Measurements from ENCODE around the gene KTI12.
"Not testable (repeated sequence)": the region's sequence is repeated elsewhere in the genome, so short reads cannot be mapped to it uniquely, and the experiment has no call there.

Gene KTI12

DNA sequence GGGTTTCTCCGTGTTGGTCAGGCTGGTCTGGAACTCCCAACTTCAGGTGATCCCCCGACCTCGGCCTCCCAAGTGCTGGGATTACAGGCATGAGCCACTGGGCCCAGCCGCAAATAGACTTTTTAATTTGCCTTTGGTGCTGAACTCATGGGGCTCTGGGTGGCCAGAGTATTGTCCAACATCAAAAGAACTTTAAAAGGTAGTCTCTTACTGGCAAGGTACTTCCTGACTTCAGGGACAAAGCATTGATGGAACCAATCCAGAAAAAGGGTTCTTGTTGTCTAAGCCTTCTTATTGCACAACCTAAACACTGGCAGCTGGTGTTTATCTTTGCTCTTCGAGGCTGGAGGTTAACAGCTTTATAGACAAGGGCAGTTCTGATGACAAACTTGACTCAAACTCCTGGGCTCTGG lies 3.8 kb upstream of the KTI12 start:
- no peak for DNase-seq

DNA sequence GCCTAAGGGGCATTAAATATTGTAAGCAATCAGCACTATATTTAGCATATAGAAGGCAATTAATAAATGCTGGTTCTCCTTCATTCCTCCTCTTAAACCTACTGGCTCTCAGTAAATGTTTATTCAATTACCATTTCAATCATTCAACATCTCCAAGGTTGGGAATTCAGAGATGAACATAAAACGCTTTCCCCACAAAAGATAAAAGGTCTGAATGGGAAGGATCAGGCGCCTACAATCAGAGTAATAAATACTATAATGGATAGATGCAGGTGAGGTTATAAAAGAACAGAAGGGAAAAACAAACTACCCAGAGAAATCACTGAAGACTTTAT lies 407 bp upstream of the KTI12 start:
- no peak for DNase-seq

DNA sequence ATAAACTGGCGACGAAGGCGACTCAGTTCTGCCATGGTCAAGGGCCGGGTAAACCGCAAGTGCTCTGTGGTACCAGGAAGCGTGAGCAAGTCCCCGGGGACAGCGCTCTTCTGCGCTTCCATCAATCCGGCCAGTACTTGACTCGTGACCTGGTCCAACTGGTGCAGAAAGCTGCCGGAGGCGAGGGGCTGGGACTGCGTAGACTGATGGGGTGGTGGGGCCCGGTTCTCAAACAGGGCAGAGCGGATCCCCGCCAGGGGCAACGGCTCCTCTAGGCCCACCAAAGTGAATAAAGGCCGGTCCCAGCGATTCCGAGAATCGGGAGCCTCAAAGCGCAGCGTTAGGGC lies 852 bp downstream of the KTI12 start:
- peak; percentile 8 to 24 for DNase-seq

DNA sequence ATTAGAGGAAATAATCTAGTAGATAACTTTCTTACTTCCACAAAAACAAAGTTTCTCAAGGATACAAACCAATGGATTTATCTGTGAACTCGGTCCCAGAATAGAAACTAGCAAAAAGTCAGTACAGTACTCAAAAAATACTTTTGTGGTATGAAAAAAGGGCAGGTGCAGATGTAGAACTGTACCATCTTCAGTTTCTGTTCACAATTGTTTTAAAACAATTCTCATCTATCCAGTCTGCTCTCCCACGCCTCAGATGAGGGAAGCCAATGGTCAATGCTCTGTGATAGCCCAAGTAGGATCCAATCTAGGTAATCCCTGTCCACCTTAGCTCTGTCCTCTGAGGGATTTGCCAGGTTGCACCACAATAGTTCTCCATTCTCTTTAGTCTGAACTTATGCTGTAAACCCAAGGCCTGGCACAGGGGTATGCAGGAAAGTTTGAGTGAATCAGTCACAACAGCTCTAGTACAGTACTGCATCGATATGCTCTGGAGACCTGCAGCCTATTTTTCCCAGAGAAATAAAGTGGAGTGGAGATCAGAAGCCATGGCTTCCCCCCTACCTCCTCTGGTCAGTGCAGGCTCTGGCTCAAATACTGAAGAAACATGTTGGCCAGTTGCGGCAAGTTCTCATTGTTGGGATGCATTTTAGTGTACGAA lies 1.4 kb downstream of the KTI12 start:
- DNase-seq: no peak

DNA sequence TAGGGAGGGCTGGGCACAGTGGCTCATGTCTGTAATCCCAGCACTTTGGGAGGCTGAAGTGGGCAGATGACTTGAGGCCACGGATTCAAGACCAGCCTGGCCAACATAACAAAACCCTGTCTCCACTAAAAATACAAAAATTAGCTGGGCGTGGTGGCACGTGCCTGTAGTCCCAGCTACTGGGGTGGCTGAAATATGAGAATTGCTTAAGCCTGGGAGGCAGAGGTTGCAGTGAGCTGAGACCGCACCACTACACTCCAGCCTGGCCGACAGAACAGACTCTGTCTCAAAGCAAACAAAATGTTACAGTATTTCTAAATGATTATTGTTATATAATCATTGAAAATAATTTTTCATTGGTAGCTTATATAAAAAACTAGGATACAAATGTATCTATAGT lies 4.8 kb downstream of the KTI12 start:
- DNase-seq: not testable (repeated sequence)

DNA sequence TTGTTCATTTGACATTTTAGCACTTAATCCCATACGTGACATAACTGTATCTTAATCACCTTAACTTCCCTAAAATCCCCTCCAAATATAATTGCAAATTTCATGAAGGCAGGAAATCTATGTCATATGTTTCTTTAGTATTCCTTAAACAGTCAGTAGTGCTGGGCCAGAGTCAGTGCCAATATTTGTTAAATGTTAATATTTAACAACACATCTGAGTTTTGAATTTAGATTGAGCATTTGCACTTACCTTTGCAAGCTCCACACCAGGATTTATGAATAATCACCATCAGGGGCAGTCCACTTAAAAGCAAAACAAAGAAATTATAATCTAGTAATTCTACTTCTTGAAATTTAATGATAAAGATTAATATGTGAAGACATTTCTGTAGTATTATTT lies 5.3 kb downstream of the KTI12 start:
- DNase-seq: peak in 1 of 2 donors; percentile 13

DNA sequence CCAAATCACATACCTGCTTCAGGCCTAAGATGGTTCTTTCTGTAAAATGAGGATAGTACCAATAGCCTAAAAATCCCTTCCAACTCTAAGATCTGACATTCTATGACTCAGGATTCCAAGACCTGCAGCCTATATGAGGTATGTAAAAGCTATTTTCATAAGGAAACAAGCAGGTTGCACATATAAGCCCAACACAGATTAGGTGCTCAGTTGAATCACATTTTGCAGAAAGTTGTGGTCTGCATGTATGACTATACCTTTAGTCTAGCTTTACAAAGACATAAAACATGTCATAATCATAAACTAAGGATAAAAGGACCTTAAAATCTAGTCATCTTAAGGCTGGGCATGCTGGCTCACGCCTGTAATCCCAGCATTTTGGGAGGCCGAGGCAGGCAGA lies 7.3 kb downstream of the KTI12 start:
- no peak for DNase-seq

DNA sequence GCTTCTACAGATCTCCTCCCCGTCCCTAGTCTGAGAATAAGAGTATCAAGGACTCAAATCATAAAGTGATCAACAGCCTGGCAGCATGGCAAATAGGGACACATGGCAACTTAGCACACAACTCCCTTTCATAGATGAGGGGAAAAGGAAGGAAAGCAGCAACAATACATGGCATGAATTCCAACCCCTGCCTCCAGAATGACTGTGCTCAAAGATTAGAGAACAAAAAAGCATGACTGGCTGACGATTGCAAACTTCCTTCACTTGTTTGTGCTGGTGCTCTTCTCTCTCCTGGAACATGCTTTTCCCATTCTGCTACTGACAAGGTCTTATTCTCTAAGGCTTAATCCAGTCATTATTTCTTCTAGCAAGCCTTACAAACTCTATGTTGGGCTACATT lies 11.5 kb downstream of the KTI12 start:
- no peak for DNase-seq

DNA sequence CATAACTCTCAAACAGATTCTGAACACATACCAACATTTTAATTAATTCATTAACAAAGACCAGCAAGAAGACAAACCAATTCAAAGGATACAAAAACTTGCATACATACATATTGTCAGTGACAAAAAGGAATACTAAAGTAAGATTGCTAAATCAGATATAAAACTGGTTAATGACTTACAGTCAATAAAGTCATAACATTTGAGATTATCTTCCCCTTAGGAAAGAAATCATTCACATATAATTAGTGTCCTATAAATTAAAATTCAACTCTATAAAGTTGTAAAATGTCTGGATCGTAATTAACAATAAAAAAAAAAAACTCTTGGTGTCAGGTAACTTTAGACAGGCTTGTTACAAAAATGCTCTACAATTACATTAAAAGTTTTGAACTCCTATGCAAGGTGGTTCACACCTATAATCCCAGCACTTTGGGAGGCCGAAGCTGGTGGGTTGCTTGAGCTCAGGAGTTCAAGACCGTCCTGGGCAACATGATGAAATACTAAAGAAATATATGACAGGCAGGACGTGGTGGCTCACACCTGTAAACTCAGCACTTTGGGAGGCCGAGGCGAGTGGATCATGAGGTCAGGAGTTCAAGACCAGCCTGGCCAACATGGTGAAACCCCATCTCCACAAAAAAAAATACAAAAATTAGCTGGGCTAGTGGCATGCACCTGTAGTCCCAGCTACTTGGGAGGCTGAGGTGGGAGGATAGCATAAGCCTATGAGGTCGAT lies 25.4 kb downstream of the KTI12 start:
- no peak for DNase-seq

DNA sequence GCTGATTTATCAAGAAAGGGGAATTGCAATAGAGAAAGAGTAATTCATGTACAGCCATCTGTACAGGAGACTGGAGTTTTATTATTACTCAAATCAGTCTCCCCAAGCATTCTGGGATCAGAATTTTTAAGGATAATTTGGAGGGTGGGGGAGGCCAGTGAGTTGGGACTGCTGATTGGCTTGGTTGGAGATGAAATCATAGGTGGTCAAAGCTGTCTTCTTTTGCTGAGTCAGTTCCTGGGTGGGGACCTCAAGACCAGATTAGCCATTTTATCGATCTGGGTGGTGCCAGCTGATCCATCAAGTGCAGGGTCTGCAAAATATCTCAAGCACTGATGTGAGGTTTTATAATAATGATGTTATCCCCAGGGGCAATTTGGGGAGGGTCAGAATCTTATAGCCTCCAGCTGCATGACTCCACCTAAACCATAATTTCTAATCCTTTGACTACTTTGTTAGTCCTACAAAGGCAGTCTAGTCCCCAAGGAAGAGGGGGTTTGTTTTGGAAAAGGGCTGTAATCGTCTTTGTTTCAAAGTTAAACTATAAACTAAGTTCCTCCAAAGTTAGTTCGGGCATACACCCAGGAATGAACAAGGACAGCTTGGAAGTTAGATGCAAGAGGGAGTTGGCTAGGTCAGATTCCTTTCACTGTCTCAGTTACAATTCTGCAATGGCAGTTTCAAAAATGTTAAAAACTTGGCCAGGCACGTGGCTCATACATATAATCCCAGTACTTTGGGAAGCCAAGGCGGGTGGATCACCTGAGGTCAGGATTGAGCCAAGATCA lies 26.2 kb downstream of the KTI12 start:
- DNase-seq: no peak

DNA sequence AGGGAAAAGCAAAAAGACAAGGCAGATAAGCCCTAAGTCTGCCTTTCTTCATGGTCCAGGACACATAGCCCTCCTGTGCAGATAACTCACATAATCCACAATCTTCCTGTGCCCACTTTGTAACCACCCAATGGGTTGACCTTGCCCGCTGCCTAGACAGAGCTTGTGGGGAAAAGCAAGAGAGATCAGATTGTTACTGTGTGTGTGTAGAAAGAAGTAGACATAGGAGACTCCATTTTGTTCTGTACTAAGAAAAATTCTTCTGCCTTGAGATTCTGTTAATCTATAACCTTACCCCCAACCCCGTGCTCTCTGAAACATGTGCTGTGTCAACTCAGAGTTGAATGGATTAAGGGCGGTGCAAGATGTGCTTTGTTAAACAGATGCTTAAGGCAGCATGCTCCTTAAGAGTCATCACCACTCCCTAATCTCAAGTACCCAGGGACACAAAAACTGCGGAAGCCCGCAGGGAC lies 27.5 kb downstream of the KTI12 start:
- not testable (repeated sequence) for DNase-seq

DNA sequence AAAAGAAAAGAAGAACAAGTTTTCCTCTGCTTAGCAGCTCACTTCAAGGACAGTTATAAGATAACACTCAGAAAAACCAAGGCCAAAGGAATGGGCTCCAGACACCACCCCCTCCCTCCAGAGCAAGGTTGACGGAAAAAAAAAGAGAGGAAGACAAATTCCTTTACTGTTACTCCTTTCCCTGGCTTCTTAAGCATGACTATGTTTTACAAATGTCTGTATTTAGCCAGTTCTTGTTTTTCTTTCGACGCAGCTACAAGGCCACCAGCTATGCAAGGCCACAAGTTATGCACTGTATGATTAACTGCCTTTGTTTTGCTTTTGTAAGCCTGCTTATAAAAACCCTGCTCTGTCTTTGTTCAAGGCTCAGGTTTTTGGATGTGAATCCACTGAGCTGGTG lies 28.1 kb downstream of the KTI12 start:
- not testable (repeated sequence) for DNase-seq

DNA sequence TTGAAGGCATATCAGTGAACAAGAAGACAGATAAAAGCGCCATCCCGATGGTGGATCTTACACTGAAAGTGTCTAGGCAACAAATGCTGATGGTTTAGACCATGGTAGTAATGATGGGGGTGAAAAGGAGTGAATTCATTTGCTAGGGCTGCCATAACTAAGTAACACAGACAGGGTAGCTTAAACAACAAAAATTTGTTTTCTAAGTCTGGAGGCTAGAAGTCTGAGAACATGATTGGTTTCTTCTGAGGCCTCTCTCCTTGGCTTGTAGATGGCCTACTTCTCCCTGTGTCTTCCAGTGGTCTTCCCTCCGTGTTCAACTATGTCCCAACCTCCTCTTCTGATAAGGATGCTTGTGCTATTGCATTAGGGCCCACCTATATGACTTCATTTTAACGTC lies 29.7 kb downstream of the KTI12 start:
- no peak for DNase-seq

DNA sequence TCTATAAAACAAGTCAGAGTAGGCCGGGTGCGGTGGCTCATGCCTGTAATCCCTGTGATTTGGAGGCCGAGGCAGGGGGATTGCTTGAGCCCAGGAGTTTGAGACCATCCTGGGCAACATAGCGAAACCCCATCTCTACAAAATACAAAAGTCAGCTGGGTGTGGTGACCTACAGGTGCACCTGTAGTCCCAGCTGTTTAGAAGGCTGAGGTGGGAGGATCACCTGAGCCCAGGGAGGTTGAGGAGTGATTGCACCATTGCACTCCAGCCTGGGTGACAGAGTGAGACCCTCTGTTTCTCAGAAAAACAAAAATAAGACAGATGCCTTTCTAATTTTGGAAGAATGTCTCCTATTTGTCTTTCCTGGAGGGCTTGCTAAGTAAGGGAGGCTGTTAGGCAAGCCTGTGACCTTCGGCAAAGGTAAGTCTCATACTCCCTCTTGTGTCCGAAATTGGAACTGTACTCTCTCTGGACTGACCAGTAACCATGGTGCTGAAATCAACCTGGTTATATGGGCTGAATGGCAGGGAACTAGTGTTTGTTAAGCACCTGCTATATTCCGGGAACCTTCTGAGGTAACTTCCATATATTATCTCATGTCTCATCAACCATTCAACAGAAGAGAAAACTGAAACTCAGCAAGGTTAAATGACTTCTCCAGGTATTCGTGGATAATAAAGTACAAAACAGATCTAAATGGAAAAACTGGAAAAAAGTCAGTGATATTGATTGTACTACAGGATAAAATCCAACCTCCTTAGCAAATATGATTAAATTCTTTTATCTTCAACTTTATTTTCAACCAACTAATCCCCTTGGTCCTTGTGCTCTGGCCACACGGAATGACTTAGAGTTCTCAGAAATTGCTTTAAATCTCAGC lies 31.3 kb downstream of the KTI12 start:
- peak; percentile 85 to 91 for DNase-seq

DNA sequence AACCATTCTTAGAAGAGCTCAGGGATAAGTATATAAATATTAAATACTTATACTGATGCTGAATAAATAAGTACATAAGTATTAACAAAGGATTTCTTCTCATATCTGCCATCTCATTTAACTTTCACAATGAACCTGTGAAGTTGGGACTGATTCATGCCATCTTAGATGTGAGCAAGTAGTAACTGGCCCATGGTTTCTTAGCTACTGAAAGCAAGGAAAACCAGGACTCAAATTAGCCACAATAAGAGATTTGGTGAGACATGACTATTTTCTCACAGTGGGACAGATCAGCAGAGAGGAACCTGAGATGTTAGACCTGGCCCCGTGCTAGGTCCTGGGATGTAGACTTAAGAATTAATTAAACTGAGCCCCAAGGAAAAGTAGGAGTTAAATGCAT lies 34.9 kb downstream of the KTI12 start:
- no peak for DNase-seq

DNA sequence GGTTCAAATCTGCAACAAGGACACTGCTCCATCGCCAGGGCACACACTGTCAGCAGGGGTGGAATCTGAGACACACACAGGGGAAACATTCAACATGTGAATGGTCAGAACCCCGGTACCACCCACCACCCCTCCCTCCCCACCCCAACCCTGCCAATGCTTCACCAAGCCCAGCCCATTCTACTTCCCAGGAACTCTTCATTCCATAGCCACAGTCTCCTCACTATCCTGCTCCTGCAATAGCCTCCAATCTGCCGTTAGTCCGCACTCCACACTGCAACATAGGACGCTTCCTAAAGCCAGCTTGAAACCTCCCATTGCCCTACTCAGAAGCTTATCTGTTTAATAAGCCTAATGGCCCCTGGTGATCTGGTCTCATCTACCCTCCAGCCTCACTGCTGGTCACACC lies 35.6 kb downstream of the KTI12 start:
- no peak for DNase-seq

DNA sequence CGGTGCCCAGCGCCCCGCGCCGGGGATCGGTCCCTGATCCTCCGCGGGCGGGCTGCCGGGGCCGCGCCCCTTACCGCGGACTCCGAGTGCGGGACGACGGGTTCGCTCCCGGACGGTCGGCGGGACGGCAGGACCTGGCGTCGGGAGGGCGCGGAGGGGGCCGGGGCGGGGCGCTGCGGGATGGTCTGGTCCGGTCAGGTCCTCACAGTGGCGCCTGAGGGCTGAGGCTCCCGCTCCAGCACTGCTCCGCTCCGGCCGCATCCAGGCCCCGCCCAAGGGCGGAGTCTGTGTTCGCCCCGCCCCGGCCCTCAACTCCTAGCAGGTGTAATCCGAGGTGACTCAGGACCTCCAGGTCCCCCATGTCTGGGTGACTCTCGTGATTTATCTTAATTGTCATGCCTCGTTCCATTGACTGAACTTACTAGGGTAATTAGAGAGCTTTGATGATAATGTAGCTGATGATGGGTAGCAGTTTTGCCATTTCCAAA lies 43.1 kb downstream of the KTI12 start, which contains the start of gene RAB3B:
RAB3B (minus strand) TSS at position 223 of the 488 bp plus-strand sequence. CDS start 13,583 bp downstream, outside the sequence.
- peak in 1 of 2 donors; percentile 8 for DNase-seq

DNA sequence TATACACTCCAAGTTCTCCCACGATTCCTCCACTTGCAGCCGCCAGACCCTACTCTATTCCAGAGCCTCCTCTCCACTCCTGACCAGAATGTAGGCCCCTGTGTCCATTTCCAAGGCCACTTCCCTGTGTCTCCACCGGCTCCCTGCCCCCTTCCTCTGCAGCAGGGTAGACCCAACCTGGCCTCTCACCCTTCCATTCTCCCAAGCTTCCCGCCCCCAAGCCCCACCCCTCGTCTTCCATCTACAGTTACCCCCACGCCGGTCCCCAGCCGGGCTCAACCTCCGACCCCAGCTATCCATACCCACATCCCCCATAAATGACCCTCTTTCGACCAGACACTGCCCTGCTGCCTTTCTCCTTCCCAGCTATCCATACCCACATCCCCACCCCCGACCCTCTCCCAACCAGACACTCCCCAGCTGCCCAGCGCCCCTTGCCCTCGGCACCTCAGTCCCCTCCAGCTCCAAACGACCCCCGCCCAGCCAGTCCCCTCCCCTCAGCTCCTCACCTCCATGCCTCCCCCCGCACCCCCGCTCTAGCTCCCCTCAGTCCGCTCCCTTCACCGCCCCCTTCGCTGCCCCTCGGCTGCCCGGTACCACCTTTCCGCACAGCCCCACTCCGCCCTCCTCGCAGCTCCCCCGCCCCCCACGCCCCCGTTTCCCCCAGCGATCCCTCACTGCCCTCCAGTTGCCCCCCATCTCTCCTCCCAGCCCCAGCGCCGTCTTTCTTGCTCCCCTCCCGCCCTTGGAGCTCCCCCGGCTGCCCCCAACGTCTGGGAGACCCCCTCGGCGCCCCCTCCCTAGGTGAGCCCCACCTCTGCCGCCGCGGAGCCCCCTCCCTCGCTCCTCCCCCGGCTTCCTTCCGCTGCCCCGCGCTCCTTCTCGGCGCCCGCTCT lies 43.8 kb downstream of the KTI12 start:
- DNase-seq: no peak

DNA sequence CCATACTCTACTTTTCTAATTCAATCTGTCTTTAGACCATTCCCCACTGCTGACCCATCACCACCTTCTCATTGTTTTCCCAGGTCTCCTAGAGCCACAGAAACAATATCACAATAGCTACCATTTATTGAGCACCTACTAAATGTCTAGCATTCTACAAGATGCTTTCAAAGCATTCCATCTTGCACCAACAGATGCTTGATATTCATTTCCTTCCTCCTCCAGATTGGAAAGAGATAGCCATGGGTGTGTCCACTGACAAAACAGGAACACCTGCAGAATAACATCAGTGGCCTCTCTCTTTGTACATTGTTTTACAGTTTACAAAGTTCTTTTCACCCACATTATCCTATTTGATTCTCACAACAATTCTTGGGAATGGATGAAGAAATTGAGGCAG lies 45.4 kb downstream of the KTI12 start:
- no peak for DNase-seq

DNA sequence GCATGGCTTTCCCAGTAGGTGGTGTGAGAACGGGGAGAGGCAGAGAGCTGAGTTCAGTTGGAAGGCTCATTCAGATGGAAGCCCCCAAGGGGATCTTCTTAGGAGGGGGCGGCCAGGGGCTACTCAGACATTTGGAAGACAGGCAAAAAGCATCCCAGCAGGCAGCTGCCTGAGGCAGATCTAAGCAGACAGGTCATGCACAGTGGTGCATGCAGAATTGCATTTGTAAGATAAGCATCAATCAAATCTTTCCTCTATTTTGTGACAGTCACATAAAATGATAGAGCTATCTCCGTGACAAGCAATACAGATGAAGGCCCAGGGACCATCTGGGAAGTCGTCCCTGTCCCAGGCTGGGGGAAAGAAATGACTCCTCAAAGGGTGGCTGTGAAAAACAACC lies 46.9 kb downstream of the KTI12 start:
- no peak for DNase-seq

DNA sequence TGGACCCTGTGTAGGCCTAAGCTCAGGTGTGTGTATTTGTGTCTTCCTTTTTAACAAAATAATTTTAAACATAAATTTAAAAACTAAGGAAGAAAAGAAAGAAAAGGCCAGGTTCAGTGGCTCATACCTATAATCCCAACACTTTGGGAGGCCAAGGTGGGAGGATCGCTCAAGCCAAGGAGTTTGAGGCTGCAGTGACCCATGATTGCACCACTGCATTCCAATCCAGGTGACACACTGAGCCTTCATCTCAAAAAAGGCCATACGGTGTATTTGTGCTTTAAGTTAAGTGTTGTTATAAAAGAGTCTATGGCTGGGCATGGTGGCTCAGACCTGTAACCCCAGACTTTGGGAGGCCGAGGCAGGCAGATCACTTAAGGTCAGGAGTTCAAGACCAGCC lies 51.4 kb downstream of the KTI12 start:
- no peak for DNase-seq
